Sigmoid colon (tissue), 7 donors: ENCODE measurements around the gene NLGN1. TPM values are rescaled to one million over a fixed set of nuclear protein-coding genes. Genes with fewer than 3 reads are reported as not detected.

Source experiments
- DNase-seq: peaks from one replicate; pipeline ENCODE4 v3.0.0-alpha.2; 2019
- H3K27ac ChIP-seq, 4 donors: fragments of 200-600 bp; sonication (generic); one replicate each; pipeline ENCODE4 v1.5.1; 2016 to 2019; ENCODE audit warnings: mild to moderate bottlenecking in 1 of 4
- H3K27me3 ChIP-seq, 3 donors: fragments of 200-600 bp; sonication (generic); one replicate each; pipeline ENCODE4 v1.5.1; 2019; ENCODE audit warnings: mild to moderate bottlenecking in 1 of 3
- H3K36me3 ChIP-seq, 4 donors: fragments of 200-600 bp; sonication (generic); one replicate each; pipeline ENCODE4 v1.5.1; 2016 to 2019
- H3K4me1 ChIP-seq, 4 donors: fragments of 200-600 bp; sonication (generic); one replicate each; pipeline ENCODE4 v1.5.1; 2017 to 2019
- H3K4me3 ChIP-seq, 4 donors: fragments of 200-600 bp; sonication (generic); one replicate each; pipeline ENCODE4 v1.5.1; 2017 to 2019; ENCODE audit warnings: mild to moderate bottlenecking in 2 of 4, moderate library complexity in 1 of 4
- H3K9me3 ChIP-seq, 4 donors: fragments of 200-600 bp in 3 of 4; sonication (generic) in 3 of 4; one replicate each; pipeline versions ENCODE4 v1.5.1 to v1.6.1; 2013 to 2019
- EP300 ChIP-seq, 4 donors: sonication (generic); formaldehyde crosslinking; IDR thresholded peaks; one replicate each; pipeline ENCODE4 v1.6.1; 2017; ENCODE audit warnings: antibody characterized with exemption in 4 of 4
- POLR2A ChIP-seq, 2 donors: fragments of 450-650 bp; IDR thresholded peaks; one replicate each; pipeline ENCODE4 v1.6.1; 2016; ENCODE audit warnings: antibody characterized with exemption in 2 of 2, mild to moderate bottlenecking in 2 of 2, moderate library complexity in 2 of 2
- POLR2AphosphoS5 ChIP-seq, 4 donors: sonication (generic); formaldehyde crosslinking; IDR thresholded peaks; one replicate each; pipeline ENCODE4 v1.6.1; 2017; ENCODE audit warnings: antibody characterized with exemption in 4 of 4
- WGBS, 2 donors: extraction: QIAGEN DNeasy Blood & Tissue Kit; methylation state at CpG; one replicate each; pipeline ENCODE4 v1.1.7; 2013; 5-methylcytosine and 5-hydroxymethylcytosine counted together
- intact Hi-C: fragments of 100-400 bp; cut with DNase I; formaldehyde crosslinking; loops from one replicate; pipeline ENCODE4 v1.15.1; 2023
- polyA plus RNA-seq, 3 donors: library from polyadenylated mRNA; stranded (reverse); fragments of 200-250 nt; gene quantifications; one replicate each; pipeline ENCODE4 v1.2.3, GENCODE V29; 2013
- total RNA-seq, 4 donors: library from RNA; depleted of rRNA; stranded (reverse); fragments of >200 nt; gene quantifications; one replicate each; pipeline ENCODE4 v1.1.0, GENCODE V29; 2016
- TF ChIP-seq, protein P1 (sequence below), 4 experiments: fragments of 450-650 bp in 3 of 4; fragments of 200-600 bp in 1 of 4; IDR thresholded peaks; one replicate each; pipeline ENCODE4 v1.5.1; 2016 to 2019; ENCODE audit warnings: antibody characterized with exemption in 4 of 4, mild to moderate bottlenecking in 3 of 4, moderate library complexity in 2 of 4
- donor health status: healthy with polysubstance abuse.
- donor health status: Bipolar disorder and iron deficiency.
- donor health status: healthy.

NLGN1 gene
- total and polyA plus RNA-seq, 7 donors = under 0.01 to 33.5 (median 28.3) TPM; not detected in 1

DNA sequence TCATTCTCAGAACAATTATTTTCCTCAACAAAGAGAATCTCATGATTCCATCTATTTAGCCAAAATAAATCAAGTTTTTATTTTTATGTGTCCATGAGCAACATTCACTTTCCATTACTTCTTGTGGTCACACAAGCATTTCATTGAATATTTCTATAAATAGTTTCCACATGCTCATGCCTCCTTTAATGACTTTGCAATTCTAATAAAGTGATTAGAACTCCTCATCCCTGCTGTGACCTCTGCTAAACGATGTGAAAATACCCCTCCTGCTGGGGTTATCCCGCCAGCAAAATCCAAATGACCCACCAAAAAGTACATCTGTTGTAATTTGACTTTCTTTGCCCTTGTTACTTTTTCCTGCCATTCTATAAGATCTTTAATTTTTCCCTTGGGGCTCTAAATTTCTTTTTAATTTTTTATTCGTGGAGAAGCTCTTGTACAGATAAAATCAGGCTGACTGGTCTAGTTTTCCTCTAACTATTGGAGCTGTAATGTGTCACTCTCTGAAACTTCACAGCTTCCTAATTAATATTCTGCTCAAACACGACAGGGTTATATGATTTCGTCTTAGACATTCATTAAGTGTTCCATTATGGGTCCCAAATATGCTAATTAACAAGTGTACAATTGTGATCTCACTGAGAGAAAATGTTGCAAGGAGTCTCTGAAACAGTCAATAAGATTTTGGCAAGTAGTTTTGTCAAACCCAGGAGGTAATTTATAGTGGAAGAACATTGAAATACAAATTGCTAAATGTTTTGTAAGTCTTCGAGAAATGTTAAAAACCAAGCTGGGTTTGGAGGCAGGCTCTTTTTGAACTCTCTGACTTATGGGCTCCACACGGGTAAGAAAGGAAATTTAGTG lies 928.5 kb downstream of the NLGN1 start:
- Histone ChIP-seq H3K9me3 (no peaks in the 10 kb centered on the region), H3K4me3 (no peak overlapping the region), H3K36me3 (no peaks in the 10 kb centered on the region), H3K27ac (no peak overlapping the region), H3K4me1 (peaks cover 0 to 9% (median 0%) of the 10 kb centered on the region in 4 donors), H3K27me3 (no peaks in the 10 kb centered on the region)
- WGBS, 2 donors = 78 to 83% methylated on average over 7 of the region's 7 CpGs
- intact Hi-C loops = no loop called here
- TF ChIP-seq POLR2A (IDR thresholded peaks at IDR 0.05) (no peak), EP300 (IDR thresholded peaks at IDR 0.05) (no peak), POLR2AphosphoS5 (IDR thresholded peaks at IDR 0.05) (no peak)
- TF ChIP-seq, protein P1, sequence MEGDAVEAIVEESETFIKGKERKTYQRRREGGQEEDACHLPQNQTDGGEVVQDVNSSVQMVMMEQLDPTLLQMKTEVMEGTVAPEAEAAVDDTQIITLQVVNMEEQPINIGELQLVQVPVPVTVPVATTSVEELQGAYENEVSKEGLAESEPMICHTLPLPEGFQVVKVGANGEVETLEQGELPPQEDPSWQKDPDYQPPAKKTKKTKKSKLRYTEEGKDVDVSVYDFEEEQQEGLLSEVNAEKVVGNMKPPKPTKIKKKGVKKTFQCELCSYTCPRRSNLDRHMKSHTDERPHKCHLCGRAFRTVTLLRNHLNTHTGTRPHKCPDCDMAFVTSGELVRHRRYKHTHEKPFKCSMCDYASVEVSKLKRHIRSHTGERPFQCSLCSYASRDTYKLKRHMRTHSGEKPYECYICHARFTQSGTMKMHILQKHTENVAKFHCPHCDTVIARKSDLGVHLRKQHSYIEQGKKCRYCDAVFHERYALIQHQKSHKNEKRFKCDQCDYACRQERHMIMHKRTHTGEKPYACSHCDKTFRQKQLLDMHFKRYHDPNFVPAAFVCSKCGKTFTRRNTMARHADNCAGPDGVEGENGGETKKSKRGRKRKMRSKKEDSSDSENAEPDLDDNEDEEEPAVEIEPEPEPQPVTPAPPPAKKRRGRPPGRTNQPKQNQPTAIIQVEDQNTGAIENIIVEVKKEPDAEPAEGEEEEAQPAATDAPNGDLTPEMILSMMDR (IDR thresholded peaks at IDR 0.05) = no peak
- DNase-seq = no peak

GRCh38 chr3:174329321-174329720 lies 931.8 kb downstream of the NLGN1 start:
- peaks cover 0 to 9% (median 0%) of the 10 kb centered on the region in 4 donors for H3K4me1 ChIP-seq
- H3K27ac ChIP-seq = no peak overlapping the region
- 92 to 95% methylated on average over 3 of the region's 3 CpGs for WGBS, 2 donors
- no peaks in the 10 kb centered on the region for H3K36me3 ChIP-seq
- TF ChIP-seq EP300 (IDR thresholded peaks at IDR 0.05) = no peak
- no peak for TF ChIP-seq POLR2A (IDR thresholded peaks at IDR 0.05)
- no peak for TF ChIP-seq POLR2AphosphoS5 (IDR thresholded peaks at IDR 0.05)
- TF ChIP-seq, protein P1 (IDR thresholded peaks at IDR 0.05) = no peak
- no peaks in the 10 kb centered on the region for H3K27me3 ChIP-seq
- no peak for DNase-seq
- intact Hi-C loops = no loop called here
- H3K9me3 ChIP-seq = no peaks in the 10 kb centered on the region
- H3K4me3 ChIP-seq = no peak overlapping the region

- no peak for TF ChIP-seq POLR2A (IDR thresholded peaks at IDR 0.05)
- Histone ChIP-seq H3K9me3 (no peaks in the 10 kb centered on the region), H3K27ac (no peak overlapping the region), H3K4me3 (no peak overlapping the region), H3K36me3 (no peaks in the 10 kb centered on the region), H3K27me3 (no peaks in the 10 kb centered on the region), H3K4me1 (peaks cover 0 to 9% (median 0%) of the 10 kb centered on the region in 4 donors)
- intact Hi-C loops = no loop called here
- DNase-seq = no peak
Observed at GRCh38 chr3:174330303-174330702, 932.8 kb downstream of the NLGN1 start.

DNA sequence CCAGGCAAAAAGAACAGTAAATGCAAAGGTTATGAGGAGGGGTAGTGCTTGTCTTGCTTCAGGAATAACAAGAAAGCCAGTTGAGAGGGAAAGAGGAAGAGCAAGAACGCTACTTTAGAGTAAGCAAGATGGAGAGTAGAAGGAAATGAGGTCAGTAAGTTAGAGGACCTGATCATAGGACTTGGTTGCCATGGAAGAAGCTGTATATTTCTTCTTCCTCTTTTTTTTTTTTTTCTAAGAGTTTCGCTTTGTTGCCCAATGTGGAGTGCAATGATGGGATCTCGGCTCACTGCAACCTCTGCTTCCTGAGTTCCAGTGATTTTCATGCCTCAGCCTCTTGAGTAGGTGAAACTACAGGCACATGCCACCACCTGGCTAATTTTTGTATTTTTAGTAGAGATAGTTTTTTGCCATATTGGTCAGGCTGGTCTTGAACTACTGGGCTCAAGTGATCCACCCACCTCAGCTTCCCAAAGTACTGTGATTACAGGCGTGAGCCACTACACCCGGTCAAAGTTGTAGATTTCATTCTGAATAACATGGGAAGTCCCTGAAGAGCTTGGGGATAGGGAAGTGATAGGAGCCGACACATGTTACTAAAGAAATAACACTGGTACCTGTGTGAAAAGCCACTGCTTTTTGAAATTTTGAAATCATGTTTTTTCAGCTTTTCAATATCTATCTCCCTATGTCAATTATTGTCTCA lies 933.7 kb downstream of the NLGN1 start:
- Histone ChIP-seq H3K9me3 (no peaks in the 10 kb centered on the region), H3K36me3 (no peaks in the 10 kb centered on the region), H3K27me3 (no peaks in the 10 kb centered on the region), H3K4me3 (no peak overlapping the region), H3K27ac (no peak overlapping the region), H3K4me1 (peaks cover 0 to 9% (median 0%) of the 10 kb centered on the region in 4 donors)
- TF ChIP-seq POLR2A (IDR thresholded peaks at IDR 0.05) = no peak
- no peak for TF ChIP-seq POLR2AphosphoS5 (IDR thresholded peaks at IDR 0.05)
- no peak for TF ChIP-seq EP300 (IDR thresholded peaks at IDR 0.05)
- TF ChIP-seq, protein P1 (IDR thresholded peaks at IDR 0.05) = no peak
- DNase-seq = no peak
- 81 to 85% methylated on average over 6 of the region's 6 CpGs for WGBS, 2 donors
- intact Hi-C loops = no loop called here

GRCh38 chr3:174332391-174332790 lies 934.8 kb downstream of the NLGN1 start:
- no peaks in the 10 kb centered on the region for H3K9me3 ChIP-seq
- TF ChIP-seq, protein P1 (IDR thresholded peaks at IDR 0.05) = no peak
- no peak for TF ChIP-seq EP300 (IDR thresholded peaks at IDR 0.05)
- TF ChIP-seq POLR2AphosphoS5 (IDR thresholded peaks at IDR 0.05) = no peak
- no peak for TF ChIP-seq POLR2A (IDR thresholded peaks at IDR 0.05)
- H3K27me3 ChIP-seq = no peaks in the 10 kb centered on the region
- DNase-seq = no peak
- no peak overlapping the region for H3K27ac ChIP-seq
- intact Hi-C loops = no loop called here
- H3K4me1 ChIP-seq = peaks cover 0 to 9% (median 0%) of the 10 kb centered on the region in 4 donors
- no peaks in the 10 kb centered on the region for H3K36me3 ChIP-seq
- 72 to 82% methylated on average over 2 of the region's 2 CpGs for WGBS, 2 donors
- H3K4me3 ChIP-seq = no peak overlapping the region
